KBM-7 (cell line): ENCODE results near the gene MCTP1.

Source experiments
- DNase-seq: peaks from one replicate; pipeline ENCODE4 v3.0.0-alpha.2; 2015
- in situ Hi-C: fragments of 300-500 bp; cut with MboI; formaldehyde crosslinking; loops from 2 replicates; pipeline ENCODE4 v1.14.3; 2020; ENCODE audit warnings: low sequenced_read_pairs, low pct_unique_long_range_greater_than_20kb, mixed read lengths

The MCTP1 gene

DNA sequence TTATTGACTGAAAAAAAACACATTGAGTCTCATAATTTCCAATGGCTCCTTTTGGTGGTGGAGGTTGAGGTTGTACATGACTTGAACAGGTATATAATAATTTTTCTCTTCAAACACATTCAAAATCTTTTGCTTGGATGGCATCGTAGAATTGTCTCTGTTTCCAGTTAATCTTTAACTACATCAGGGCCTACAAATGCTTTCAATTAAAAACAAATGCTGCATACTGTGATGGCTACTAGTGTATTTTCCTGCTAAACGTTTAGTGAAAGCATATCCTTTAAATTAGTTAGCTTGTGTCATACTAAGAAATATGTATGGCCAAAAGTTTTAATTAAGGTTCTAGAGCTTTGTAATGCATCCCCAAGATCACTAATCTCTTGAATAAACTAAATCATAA, 352.6 kb downstream of the MCTP1 start:
- in situ Hi-C loops = no loop called here
- no peak for DNase-seq

DNA sequence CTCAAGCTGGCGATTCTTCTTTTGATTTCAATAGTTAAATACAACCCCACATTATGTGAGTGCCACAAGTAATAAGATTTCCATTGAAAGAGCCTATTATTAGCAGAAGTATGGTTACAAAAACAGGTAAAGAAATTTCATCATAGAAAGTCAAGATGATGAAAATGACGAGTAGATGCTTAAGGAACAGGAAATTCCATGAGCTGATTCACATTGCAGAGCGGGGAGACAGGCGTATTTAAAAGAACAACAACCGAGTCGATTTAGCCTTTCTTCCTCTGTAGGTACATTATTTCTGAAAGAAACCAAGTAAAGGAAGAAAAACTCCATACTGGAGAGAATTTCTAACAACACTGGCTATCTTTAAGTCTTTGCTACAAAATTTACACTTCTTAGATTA, 356.0 kb downstream of the MCTP1 start:
- in situ Hi-C loops = no loop called here
- no peak for DNase-seq

DNA sequence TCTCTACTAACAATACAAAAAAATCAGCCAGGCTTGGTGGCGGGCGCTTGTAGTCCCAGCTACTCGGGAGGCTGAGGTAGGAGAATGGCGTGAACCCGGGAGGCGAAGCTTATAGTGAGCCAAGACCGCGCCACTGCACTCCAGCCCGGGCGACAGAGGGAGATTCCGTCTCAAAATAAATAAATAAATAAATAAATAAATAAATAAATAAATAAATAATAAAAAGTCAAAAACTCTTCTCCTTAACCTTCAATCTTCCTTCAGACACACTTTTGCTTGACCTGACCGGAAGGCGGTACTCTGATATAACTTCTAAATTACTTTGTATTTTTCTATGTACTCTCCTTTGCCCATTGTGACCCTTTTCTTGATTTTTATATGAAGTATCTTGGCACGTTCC, 364.3 kb downstream of the MCTP1 start:
- in situ Hi-C loops = no loop called here
- no peak for DNase-seq

DNA sequence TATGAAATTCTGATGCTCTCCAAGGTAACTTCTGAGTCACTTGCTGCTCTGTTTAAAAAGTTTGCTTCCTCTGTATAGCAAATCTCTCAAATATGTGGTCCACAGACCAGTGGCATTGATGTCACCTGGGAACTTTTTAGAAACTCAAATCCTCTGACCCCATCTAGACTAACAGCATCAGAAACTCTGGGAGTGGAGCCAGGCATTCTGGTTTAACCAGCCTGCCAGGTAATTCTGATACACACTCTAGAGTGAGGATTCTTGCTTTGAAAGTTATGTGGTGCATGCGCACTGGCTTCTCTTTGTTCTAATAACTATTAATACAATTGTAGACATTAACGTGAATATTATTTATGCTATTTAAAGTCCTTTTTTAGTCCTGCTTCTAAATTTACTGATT, 368.3 kb downstream of the MCTP1 start:
- in situ Hi-C loops = no loop called here
- DNase-seq = no peak

DNA sequence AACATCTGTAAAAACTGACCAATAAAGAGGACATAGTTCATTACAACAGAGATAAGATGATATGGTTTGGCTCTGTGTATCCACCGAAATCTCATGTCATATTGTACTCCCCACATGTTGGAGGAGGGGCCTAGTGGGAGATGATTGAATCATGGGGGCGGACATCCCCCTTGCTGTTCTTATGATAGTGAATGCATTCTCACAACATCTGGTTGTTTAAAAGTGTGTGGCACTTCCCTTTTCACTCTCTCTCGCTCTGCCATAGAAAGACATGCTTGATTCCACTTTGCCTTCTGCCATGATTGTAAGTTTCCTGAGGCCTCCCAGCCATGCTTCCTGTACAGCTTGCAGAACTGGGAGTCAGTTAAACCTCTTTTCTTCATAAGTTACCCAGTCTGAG, 373.6 kb downstream of the MCTP1 start:
- in situ Hi-C loops = no loop called here
- DNase-seq = peak; percentile 59

DNA sequence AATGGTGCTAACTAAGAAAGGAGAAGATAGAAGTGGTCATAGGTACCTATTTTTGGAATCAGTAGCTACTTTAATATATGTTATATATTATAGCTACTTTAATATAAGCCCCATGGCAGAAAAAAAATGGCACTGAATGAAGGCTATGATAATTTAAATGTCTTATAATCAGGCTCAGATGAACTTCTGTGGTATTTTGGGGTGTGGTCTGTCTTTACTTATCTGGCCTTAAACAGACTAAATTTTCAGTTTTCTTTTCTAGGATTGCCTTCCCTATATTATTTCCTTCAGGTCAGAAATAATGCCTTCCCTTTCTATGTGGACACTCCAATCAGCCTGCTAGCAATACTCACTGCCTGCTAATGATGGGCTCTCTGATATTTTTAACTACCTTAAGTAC, 374.2 kb downstream of the MCTP1 start:
- in situ Hi-C loops = no loop called here

DNA sequence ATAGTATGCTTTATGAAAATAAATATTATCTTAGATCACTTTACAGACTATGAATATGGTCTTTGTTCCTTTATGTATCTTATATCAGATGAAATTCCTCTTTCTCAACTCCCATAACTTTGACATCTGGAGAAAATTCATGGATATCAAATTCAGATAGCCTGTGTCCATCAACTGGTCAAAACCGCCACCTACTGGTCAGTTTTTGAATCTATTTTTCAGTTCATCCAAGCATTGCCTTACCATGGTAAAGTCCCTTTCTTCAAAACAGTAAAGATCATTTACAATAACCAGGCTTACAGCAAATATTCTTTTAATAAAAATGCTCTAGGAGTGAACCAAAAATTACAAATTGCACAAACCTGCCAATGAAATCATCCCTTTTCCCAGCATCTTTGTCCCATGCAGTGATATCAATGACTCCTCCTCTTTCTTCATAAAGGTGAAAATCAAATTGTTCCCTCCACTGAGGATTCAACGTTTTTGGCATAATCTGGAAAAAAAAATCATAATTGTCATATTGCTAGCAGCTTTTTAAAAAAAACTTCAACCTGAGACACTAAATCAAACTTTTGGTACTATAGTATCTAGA, 375.9 kb downstream of the MCTP1 start:
- DNase-seq = peak; percentile 33
- in situ Hi-C loops = no loop called here

More for the DNA sequence above, 374.2 kb downstream of the MCTP1 start:
- no peak for DNase-seq

DNA sequence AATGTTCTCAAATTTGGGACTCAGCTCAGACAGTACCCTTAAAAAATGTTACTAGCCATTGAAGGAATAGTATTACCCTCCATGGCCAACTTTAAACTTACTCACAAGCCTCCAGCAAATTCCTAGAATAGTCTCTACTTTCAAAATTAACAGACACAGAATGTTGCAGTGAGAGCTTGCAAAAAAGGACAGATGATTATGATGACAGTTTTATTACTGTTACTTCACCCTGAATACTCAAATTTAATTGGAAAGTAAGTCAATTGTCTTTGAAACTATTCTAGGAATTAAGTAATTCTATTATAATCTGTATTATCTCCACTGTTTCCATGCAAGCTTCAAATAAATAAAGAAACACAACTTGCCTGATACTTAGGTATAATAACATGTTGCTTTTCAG, 378.1 kb downstream of the MCTP1 start:
- no peak for DNase-seq
- in situ Hi-C loops = no loop called here

DNA sequence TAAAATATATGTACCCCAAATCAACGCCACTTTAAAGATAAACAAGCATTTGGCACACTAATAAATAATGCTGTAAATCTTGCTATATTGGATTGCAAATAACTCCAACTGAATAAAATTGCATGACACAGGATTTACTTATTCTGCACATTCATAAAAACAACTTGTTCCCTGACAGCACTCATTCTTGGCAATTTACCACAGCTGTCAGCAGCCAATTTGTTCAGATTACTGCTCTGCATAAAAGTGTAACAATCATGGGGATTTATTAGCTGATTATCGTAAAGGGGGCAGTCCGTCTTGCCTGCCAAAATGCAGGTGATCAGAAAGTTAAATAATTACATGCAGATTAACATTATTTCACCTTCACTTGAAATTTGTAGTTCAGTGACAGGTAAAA, 381.2 kb downstream of the MCTP1 start:
- DNase-seq = no peak
- in situ Hi-C loops = no loop called here

DNA sequence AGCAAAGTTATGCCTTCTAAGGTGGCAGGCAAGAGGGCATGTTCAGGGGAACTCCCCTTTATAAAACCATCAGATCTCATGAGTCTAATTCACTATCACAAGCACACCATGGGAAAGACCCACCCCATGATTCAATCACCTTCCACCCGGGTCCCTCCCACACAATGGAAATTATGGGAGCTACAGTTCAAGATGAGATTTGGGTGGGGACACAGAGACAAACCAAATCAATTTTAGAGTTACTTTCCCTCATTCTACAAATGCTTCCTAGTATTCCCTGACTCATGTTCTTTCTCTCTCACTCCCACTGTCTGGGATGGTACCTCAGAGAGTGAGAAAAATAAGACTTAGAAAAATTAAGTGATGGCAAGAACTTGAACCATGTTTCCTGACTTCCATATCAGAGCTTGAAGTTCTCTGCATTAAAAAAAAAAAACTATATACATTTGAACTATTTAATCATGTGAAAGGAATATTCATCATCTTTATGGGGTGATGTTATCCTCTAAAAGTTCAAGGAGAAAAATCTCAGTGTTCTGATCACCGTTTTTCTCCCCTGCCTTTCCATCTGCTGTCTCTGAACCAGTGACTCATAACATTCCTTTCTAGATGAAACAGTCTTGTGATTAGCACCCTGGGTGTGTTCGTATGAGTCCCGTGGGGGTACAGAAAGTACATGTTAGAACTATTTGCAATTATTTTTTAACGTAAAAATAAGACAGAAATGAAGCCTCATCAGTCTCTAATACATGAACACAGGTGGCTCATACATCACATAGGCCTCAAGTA, 383.5 kb downstream of the MCTP1 start:
- DNase-seq = no peak

DNA sequence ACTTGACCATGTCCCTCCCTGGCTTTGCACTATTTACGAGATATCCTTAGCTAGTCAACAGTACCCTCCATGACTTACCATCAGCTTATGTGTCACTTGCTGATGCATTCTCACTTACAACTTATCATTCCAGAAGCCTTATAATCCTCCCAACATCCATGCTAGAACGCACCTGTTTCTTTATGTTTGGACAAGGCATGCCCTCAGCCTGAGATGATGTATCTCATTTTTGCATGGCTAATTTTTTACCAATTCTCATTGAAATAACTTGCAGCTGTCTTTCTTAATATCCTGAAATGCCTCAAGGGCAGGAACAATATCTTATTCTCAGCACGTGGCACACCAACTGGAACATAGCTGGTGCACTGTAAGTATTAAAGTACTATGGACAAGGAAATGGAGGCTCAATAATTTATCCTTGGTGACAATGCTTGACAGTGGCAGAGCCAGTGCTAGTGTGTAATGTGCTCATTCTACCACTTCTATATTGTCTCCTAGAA, 384.8 kb downstream of the MCTP1 start:
- no peak for DNase-seq
- in situ Hi-C loops = no loop called here

More for the DNA sequence above, 383.5 kb downstream of the MCTP1 start:
- in situ Hi-C loops = no loop called here

DNA sequence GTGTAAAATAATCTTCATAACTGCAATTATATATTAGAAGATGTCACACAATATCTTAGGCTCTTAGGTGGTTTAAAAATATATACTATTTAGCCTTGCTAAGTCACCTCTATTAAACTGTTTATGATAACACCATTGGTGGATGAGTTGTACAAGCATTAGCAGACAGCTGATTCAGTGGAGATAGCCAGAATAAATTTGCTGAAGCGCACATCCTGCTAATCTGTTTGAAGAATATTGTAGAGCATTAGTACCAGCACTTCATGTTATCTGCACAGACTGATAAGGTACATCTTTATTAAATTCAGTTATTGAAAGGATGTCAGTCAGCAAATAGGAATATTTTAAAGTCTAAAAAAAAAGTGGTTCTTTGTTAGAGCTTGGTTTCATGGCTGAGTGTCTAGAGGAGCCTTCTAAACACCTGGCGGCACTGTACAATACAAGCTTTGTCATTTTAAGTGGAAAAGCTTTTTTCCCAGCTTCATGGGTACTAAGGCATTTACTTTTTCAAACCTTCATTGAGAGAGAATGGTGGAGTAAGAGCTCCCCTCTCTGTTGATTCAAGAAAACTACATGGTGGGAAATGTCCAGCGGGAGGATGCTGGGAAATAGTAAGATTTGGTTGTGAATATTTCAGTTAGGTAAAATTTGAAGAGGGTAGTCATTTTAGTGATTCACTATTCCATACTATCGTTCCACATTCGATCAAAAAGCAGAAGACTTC, 391.3 kb downstream of the MCTP1 start:
- in situ Hi-C loops = no loop called here
- DNase-seq = peak; percentile 37

DNA sequence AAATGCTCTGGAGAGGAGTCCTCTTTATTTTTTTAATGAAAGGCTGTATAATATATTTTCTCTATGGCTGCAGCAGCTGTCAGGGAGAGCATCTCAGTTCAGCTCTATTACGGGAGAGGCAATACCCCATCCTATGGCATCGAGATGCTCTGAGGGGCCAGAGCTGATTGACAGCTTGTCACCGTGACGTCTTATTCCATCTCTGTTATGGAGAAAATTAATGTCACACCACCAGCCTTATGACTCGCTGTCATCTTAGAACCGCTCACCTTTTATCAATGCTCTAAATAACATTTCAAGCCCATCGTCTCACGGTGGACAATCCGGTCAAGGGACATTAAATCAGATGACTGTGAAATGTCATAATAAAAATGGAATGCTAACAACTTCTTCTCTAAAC, 392.9 kb downstream of the MCTP1 start:
- no peak for DNase-seq
- in situ Hi-C loops = no loop called here

DNA sequence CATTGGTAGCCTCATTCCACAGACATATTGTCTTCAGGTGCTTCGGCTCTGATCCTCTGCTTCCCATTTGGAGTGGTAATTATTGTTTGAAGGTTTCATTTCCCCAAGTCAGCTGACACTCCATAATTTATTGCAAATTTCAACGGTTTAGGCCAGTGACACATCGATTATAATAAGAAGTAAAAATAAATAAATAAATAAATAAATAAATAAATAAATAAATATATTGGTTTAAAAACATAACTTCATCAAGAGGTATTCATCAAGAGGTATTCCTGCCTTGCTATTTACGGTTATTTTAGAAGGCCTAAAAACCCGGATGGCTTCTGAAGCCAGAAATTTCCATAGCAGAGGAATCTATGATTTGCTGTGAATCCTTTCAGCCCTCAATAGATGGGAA, 393.3 kb downstream of the MCTP1 start:
- DNase-seq = no peak
- in situ Hi-C loops = no loop called here

DNA sequence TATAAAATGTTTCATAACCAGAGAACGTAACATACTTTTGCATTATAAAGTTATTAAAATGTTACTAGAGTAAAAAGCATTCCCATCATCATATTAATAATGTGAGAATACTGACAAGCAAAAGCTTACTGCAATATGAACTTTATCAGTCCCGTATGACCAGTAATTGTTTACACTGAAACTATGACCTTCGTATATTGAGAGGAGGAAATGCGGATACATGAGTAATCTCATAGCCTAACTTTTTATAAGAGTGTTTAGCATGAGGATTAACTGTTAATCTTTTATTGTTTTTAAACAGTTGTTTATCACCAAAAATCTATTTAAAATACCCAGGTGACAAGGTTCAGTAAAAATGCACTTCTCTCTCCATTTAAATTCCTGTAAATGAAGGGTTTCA, 394.0 kb downstream of the MCTP1 start:
- no peak for DNase-seq

DNA sequence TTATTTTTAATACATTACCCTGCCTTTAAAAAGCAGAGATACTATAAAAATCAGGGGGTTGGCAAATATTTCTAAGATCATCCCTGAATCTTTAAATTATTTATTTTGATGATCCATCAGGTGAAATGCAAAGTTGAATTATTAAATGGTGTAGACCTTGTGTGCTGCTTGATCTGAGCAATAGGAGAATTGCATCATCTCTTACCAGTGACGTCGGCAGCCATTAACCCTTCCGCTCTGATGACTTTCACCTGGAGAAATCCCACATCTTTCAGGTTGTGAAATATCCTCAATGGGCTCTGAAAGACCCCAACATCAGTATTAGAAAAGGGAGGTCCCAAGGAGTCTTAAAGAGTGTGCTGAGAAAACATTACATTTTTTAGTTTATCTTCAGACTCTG, 396.2 kb downstream of the MCTP1 start:
- in situ Hi-C loops = no loop called here
- DNase-seq = no peak

More for the DNA sequence above, 394.0 kb downstream of the MCTP1 start:
- in situ Hi-C loops = no loop called here

DNA sequence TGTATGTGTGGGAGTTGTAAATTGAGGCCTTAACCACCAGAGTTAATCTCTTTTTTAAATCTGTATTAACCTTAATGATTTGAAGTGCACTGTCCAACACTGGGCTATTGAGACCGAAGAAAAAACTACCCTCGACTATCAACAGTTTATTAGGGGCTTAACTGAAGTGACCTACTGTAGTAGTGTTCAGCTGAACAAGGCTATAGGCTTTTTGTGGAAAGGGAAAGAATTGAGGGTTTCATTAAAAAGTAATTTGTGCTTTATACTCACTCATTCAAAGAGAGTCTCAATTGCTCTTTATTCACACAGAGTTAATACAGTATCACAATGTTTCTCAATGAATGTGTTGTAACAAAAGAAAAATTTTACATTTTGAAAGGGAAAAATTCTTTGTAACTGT, 399.0 kb downstream of the MCTP1 start:
- in situ Hi-C loops = no loop called here
- DNase-seq = no peak

DNA sequence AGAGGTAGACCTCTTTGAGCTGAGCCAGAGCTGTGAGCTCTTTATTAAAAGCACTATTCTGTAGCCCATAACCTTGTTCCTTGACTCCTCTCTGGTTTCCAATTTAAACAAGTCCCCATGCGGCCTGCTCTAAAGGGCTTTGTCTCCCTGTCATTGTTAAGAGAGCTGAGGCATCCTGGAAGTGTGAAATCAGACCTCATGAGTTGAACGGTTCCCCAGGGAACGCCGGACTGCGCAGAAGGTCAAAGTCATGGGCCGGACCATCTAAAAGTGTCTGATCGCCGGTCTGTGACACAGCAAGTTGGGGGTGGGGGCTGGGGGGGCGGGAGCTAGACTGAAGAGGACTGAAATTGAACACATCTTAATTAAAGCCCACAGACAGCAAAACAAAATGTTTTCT, 400.6 kb downstream of the MCTP1 start:
- no peak for DNase-seq
- in situ Hi-C loops = no loop called here

DNA sequence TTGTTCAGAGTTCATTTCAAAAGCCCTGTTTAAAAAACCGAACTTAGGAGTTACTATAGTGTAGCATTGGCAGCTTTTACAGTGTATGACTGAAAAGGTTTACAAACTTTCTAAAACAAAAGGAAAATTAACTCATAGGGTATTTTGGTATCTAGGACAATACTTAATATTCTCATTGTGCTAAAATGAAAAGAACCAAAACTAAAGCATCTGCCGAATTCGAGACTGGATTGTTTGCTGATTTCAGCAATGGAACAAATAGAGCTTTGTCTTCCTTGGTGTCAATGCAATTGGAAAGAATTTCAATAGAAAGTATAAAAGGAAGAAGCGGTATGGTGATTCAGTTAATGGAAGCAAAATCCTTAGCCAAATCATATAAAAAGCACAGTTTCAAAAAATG, 412.4 kb downstream of the MCTP1 start:
- no peak for DNase-seq
- in situ Hi-C loops = no loop called here

DNA sequence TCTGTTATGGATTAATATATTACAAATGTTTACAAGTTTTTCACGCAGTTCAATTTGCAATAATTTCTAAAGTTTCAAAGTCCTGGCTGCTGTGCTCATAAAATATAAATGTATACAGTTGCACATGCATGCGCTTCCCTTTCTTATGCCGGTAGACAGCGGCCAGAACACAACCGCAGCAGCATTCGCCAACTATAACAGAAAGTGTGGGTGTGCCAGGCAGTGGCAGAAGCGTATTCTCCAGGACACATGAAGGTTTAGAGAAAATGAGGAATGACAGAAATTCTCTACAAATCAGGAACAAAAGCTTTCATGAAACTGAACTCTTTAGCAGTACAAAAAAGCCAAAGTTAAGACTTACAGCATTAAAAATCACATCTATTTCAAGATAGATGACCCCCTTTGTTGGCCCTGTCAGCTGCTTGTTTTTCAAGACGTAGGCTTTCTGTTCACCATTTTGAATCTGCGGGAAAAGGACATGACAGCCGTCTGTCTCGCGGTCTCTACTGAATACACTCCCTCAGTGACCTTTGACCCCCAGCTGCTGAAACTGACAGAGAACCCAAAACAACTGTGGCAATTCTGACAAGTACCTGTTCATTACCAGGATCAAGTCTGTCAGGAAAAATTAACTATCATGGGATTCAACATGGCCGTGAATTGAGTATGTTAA, 414.2 kb downstream of the MCTP1 start:
- in situ Hi-C loops = no loop called here
- DNase-seq = no peak
